BJ (cell line): ENCODE results near the gene SCAPER. TPM values are rescaled to one million over a fixed set of nuclear protein-coding genes. Genes with fewer than 3 reads are reported as not detected.

Experiments
- CTCF ChIA-PET: fragments of 350-600 bp; formaldehyde crosslinking; extraction: SDS; loops from one replicate; lab custom pipeline; 2021; ENCODE audit warnings: antibody characterized with exemption, inconsistent platforms; lab: Yijun Ruan, JAX
- POLR2A ChIA-PET: fragments of 300-600 bp; sonication (Branson Sonifier 250); formaldehyde crosslinking; extraction: SDS; loops from one replicate; lab custom pipeline; 2021; ENCODE audit warnings: antibody characterized with exemption; lab: Charles Lee
- DNase-seq: peaks from one replicate; pipeline ENCODE4 v3.0.0-alpha.2; 2011; ENCODE audit warnings: low read depth
- H3K27me3 ChIP-seq: 2 replicates; pipeline ENCODE4 v1.6.0; 2011; ENCODE audit warnings: low read length; ENCODE audit not compliant: control insufficient read depth, insufficient read depth
- H3K36me3 ChIP-seq: 2 replicates; pipeline ENCODE4 v1.5.1; 2011; ENCODE audit warnings: low read length; ENCODE audit not compliant: control insufficient read depth, insufficient read depth
- H3K4me3 ChIP-seq: 2 replicates; pipeline ENCODE4 v1.5.1; 2011; ENCODE audit warnings: low read depth, mild to moderate bottlenecking, control low read depth, low read length
- polyA plus RNA-seq: library from polyadenylated mRNA; depleted of rRNA; stranded (reverse); fragments of >200 nt; gene quantifications from 2 replicates; pipeline ENCODE4 v1.2.3, GENCODE V29; 2011
- TF ChIP-seq, protein P1 (sequence below): IDR thresholded peaks from 2 replicates; pipeline ENCODE4 v1.5.1; 2011; ENCODE audit warnings: low read depth, mild to moderate bottlenecking, control low read depth, inconsistent platforms, low read length, moderate library complexity; ENCODE audit not compliant: insufficient read depth

SCAPER gene
- polyA plus RNA-seq, 1 experiment = 2.3 TPM

DNA sequence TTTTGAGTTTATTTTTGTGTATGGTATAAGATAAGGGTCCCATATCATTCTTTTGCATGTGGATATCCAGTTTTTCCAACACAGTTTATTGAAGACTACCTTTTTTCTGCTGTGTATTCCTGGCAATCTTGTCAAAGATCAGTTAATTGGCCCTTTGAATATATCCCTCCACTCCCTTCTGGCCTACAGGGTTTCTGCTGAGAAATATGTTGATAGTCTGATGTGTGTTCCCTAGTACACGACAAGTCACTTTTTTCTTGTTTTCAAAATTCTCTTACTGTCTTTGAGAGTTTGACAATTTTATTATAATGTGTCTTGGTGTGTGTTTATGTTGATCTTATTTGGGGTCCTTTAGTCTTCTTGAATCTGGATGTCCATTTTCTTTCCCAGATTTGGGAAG, 439.4 kb downstream of the SCAPER start:
- DNase-seq = no peak
- Histone ChIP-seq H3K4me3 (no peak overlapping the region), H3K27me3 (no peaks in the 10 kb centered on the region), H3K36me3 (no peaks in the 10 kb centered on the region)
- ChIA-PET POLR2A (no interaction called here), CTCF (no interaction called here)
- TF ChIP-seq, protein P1, sequence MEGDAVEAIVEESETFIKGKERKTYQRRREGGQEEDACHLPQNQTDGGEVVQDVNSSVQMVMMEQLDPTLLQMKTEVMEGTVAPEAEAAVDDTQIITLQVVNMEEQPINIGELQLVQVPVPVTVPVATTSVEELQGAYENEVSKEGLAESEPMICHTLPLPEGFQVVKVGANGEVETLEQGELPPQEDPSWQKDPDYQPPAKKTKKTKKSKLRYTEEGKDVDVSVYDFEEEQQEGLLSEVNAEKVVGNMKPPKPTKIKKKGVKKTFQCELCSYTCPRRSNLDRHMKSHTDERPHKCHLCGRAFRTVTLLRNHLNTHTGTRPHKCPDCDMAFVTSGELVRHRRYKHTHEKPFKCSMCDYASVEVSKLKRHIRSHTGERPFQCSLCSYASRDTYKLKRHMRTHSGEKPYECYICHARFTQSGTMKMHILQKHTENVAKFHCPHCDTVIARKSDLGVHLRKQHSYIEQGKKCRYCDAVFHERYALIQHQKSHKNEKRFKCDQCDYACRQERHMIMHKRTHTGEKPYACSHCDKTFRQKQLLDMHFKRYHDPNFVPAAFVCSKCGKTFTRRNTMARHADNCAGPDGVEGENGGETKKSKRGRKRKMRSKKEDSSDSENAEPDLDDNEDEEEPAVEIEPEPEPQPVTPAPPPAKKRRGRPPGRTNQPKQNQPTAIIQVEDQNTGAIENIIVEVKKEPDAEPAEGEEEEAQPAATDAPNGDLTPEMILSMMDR = no peak

DNA sequence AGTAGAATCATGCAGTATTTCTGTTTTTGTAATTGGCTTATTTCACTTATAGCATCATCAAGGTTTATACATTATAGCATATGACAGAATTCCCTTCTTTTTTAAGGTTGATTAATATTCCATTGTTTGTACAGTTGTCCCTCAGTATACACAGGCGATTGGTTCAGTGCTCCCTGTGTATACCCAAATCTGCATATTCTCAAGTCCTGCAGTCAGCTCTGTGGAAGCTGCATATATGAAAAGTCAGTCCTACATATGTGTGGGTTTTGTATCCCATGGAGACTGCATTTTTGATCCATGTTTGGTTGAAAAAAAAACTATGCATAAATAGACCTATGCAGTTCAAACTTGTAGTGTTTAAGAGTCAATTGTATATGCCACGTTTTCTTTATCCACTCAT, 440.9 kb downstream of the SCAPER start:
- ChIA-PET POLR2A (no interaction called here), CTCF (no interaction called here)
- no peak for DNase-seq
- Histone ChIP-seq H3K4me3 (no peak overlapping the region), H3K27me3 (no peaks in the 10 kb centered on the region), H3K36me3 (no peaks in the 10 kb centered on the region)
- TF ChIP-seq, protein P1 = no peak

DNA sequence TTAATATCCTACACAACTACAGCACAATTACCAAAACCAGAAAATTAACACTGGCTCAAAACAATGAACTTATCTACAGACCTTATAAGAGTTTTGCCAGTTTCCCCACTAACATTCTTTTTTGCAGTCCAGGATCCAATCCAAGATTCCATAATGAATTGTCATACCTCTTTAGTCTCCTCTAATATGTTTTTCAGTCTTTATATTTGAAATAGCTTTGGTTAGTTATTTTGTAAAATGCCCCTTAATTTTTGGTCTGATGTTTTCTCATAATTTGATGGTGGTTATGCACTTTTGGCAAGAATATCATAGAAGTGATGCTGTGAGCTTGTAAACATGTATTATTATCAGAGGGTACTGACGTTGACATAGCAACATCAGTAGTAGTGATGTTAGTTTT, 444.3 kb downstream of the SCAPER start:
- TF ChIP-seq, protein P1 = no peak
- Histone ChIP-seq H3K36me3 (no peaks in the 10 kb centered on the region), H3K27me3 (no peaks in the 10 kb centered on the region), H3K4me3 (no peak overlapping the region)
- DNase-seq = peak; percentile 41
- CTCF ChIA-PET = no interaction called here
- POLR2A ChIA-PET = no interaction called here

DNA sequence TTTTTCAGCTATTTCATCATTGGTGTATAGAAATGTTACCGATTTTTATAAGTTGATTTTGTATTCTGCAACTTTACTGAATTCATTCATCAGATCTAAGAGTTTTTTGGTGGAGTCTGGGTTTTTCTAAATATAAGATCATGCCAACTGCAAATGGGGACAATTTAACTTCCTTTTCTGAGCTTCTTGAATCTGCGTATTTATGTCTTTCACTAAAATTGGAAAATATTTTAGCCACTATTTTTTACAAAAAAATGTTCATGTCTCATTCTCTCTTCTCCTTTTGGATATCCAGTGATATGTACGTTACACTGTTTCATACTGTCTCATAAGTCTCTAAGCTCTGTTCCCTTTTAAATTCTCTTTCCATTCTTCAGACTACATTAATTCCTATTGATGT, 444.8 kb downstream of the SCAPER start:
- ChIA-PET POLR2A (no interaction called here), CTCF (no interaction called here)
- Histone ChIP-seq H3K4me3 (no peak overlapping the region), H3K36me3 (no peaks in the 10 kb centered on the region), H3K27me3 (no peaks in the 10 kb centered on the region)
- TF ChIP-seq, protein P1 = no peak
- DNase-seq = no peak

DNA sequence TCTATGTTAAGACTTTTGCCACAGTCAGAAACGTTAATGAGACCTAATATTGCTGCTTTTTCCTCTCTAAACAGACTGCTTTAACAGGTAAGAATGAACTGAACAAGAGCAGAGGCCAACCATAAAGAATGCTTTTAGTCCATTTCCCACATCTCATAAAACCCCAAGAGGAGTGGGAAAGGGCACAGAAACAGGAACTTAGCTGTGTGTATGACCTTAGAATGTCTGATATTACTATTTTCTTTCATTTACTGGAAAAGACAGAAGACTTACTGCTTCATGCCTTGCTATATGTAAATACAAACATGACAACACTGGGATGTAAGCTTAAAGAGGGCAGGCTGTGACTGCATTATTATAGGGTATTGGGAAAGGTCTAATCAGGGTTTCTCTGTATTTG, 453.6 kb downstream of the SCAPER start:
- Histone ChIP-seq H3K27me3 (no peaks in the 10 kb centered on the region), H3K36me3 (no peaks in the 10 kb centered on the region), H3K4me3 (no peak overlapping the region)
- ChIA-PET CTCF (interaction anchor here (0.6 kb wide), 1 partner anchor 10 kb away, joined by 3 read pairs; no protein-coding TSS in a partner anchor), POLR2A (no interaction called here)
- TF ChIP-seq, protein P1 = no peak
- no peak for DNase-seq
